OCI-LY7 (cell line): Measurements from ENCODE around the gene SEBOX. TPM values are rescaled to one million over a fixed set of nuclear protein-coding genes. Genes with fewer than 3 reads are reported as not detected.

Experiments
- BruUV-seq: library from RNA; stranded (reverse); fragments of 400-500 nt; replicated peaks from 2 replicates; lab custom pipeline; 2021; lab: Mats Ljungman, UMichigan
- CTCF ChIA-PET: fragments of 300-600 bp; sonication (Branson Sonifier 250); formaldehyde crosslinking; loops from one replicate; lab custom pipeline; 2022; ENCODE audit warnings: antibody characterized with exemption; ENCODE audit not compliant: unreplicated experiment; lab: Charles Lee
- POLR2A ChIA-PET: fragments of 300-600 bp; sonication (Branson Sonifier 250); formaldehyde crosslinking; loops from one replicate; lab custom pipeline; 2022; ENCODE audit warnings: antibody characterized with exemption; lab: Charles Lee
- DNase-seq: peaks from one replicate; pipeline ENCODE4 v3.0.0-alpha.2; 2015; ENCODE audit warnings: low spot score
- H2AFZ ChIP-seq: fragments of 200-600 bp; sonication (generic), shearing (Covaris generic); 2 replicates; pipeline ENCODE4 v1.6.1; 2014; ENCODE audit warnings: mild to moderate bottlenecking, antibody characterized with exemption, low read length, moderate library complexity
- H3K27ac ChIP-seq: fragments of 200-600 bp; sonication (generic); 2 replicates; pipeline ENCODE4 v1.5.1; 2014; ENCODE audit warnings: mixed run types, low read depth, mild to moderate bottlenecking, moderate library complexity, low read length, inconsistent platforms; ENCODE audit not compliant: poor library complexity, severe bottlenecking
- H3K36me3 ChIP-seq: fragments of 200-600 bp; sonication (generic); 2 replicates; pipeline ENCODE4 v1.6.1; 2014; ENCODE audit warnings: mild to moderate bottlenecking, antibody characterized with exemption, low read length, moderate library complexity, mixed read lengths; ENCODE audit not compliant: insufficient read depth
- H3K4me1 ChIP-seq: fragments of 200-600 bp; sonication (generic); 2 replicates; pipeline ENCODE4 v1.5.1; 2014; ENCODE audit warnings: mild to moderate bottlenecking, low read length; ENCODE audit not compliant: insufficient read depth, poor library complexity, severe bottlenecking
- H3K4me2 ChIP-seq: fragments of 200-600 bp; sonication (generic); 2 replicates; pipeline ENCODE4 v1.6.1; 2014; ENCODE audit warnings: mild to moderate bottlenecking, low read length
- H3K4me3 ChIP-seq: fragments of 200-600 bp; sonication (generic); 2 replicates; pipeline ENCODE4 v1.5.1; 2014; ENCODE audit warnings: mild to moderate bottlenecking, low read depth, low read length; ENCODE audit not compliant: poor library complexity, severe bottlenecking
- H3K79me2 ChIP-seq: fragments of 200-600 bp; sonication (generic); 2 replicates; pipeline ENCODE4 v1.6.1; 2016; ENCODE audit warnings: low read depth, mild to moderate bottlenecking, low read length, moderate library complexity, mixed read lengths; ENCODE audit not compliant: insufficient read depth
- H3K9me2 ChIP-seq: fragments of 200-600 bp; sonication (generic); 2 replicates; pipeline ENCODE4 v1.6.1; 2016; ENCODE audit warnings: mild to moderate bottlenecking, low read length, mixed read lengths; ENCODE audit not compliant: insufficient read depth
- H3K9me3 ChIP-seq: fragments of 200-600 bp; sonication (generic); 2 replicates; pipeline ENCODE4 v1.6.1; 2014; ENCODE audit warnings: mild to moderate bottlenecking, mixed run types, low read length, mixed read lengths
- H4K20me1 ChIP-seq: fragments of 200-600 bp; sonication (generic); 2 replicates; pipeline ENCODE4 v1.6.1; 2014; ENCODE audit warnings: mild to moderate bottlenecking, antibody characterized with exemption, low read length, moderate library complexity, mixed read lengths; ENCODE audit not compliant: insufficient read depth
- EZH2phosphoT487 ChIP-seq: fragments of 200-600 bp; sonication (generic); IDR thresholded peaks from 2 replicates; pipeline ENCODE4 v1.6.1; 2018; ENCODE audit warnings: low read depth, borderline replicate concordance, mild to moderate bottlenecking, mixed run types, antibody characterized with exemption, low read length, moderate library complexity, mixed read lengths
- intact Hi-C: fragments of 100-400 bp; cut with micrococcal nuclease; formaldehyde crosslinking; loops from one replicate; pipeline ENCODE4 v1.10.0; 2022; ENCODE audit not compliant: unreplicated experiment
- total RNA-seq, 2 experiments: library from RNA; depleted of rRNA in 1 of 2; stranded (reverse); fragments of >200 nt in 1 of 2; shearing (Covaris generic) in 1 of 2; gene quantifications; 2 replicates each; pipeline ENCODE4 v1.2.3, GENCODE V29; 2014 to 2022
- TF ChIP-seq, protein P1 (sequence below): fragments of 200-600 bp; sonication (generic); conservative IDR thresholded peaks from 2 replicates; pipeline ENCODE4 v1.5.1; 2014; ENCODE audit warnings: mild to moderate bottlenecking, antibody characterized with exemption, low read length, moderate library complexity, mixed read lengths

SEBOX gene
- total RNA-seq, 2 experiments from 2014 or later = not detected

DNA sequence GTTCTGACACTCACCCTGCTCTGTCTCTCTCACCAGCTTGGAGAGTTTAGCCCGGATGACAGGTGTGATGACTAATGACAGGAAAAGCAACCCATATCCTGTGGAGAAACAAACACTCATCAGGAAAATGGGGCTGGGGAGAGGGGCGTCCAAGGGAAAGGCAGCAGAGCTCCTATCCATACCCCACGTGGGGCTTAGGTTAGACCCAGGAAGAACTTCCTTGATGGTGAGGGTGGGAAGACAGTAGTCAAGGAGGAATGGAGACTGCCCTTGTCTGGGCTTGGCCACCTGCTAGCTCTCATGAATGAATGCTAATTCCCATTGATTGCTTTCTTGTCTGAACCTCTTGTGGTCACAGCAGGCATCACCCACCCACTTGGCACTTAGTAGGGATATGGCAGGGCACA is 37.2 kb upstream of the SEBOX start:
- H3K4me1 ChIP-seq = no peaks in the 10 kb centered on the region
- no TSS peak for BruUV-seq
- intact Hi-C loops = no loop called here
- H3K79me2 ChIP-seq = no peaks in the 10 kb centered on the region
- H3K4me3 ChIP-seq = no peak overlapping the region
- H3K36me3 ChIP-seq = no peaks in the 10 kb centered on the region
- H3K4me2 ChIP-seq = no peak overlapping the region
- no peaks in the 10 kb centered on the region for H3K9me3 ChIP-seq
- ChIA-PET CTCF (no interaction called here), POLR2A (no interaction called here)
- DNase-seq = no peak
- TF ChIP-seq, protein P1, sequence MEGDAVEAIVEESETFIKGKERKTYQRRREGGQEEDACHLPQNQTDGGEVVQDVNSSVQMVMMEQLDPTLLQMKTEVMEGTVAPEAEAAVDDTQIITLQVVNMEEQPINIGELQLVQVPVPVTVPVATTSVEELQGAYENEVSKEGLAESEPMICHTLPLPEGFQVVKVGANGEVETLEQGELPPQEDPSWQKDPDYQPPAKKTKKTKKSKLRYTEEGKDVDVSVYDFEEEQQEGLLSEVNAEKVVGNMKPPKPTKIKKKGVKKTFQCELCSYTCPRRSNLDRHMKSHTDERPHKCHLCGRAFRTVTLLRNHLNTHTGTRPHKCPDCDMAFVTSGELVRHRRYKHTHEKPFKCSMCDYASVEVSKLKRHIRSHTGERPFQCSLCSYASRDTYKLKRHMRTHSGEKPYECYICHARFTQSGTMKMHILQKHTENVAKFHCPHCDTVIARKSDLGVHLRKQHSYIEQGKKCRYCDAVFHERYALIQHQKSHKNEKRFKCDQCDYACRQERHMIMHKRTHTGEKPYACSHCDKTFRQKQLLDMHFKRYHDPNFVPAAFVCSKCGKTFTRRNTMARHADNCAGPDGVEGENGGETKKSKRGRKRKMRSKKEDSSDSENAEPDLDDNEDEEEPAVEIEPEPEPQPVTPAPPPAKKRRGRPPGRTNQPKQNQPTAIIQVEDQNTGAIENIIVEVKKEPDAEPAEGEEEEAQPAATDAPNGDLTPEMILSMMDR = no peak
- no peak for TF ChIP-seq EZH2phosphoT487
- no peak overlapping the region for H2AFZ ChIP-seq
- H4K20me1 ChIP-seq = no peaks in the 10 kb centered on the region
- no peak overlapping the region for H3K27ac ChIP-seq
- no peaks in the 10 kb centered on the region for H3K9me2 ChIP-seq

DNA sequence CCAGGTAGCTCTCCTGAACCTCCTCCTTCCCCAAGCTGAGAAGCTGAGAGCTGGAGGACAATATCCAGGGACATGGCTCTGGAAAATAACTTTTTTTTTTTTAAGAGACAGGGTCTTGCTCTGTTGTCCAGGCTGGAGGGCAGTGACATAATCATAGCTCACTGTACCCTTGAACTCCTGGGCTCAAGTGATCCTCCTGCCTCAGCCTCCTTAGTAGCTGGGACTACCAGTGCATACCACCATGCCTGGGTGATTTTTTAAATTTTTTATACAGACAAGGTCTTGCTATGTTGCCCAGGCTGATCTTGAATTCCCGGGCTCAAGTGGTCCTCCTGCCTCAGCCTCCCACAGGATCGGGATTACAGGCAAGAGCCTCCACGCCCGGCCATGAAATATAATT is 34.8 kb upstream of the SEBOX start:
- CTCF ChIA-PET = no interaction called here
- Histone ChIP-seq H3K4me2 (no peak overlapping the region), H3K36me3 (no peaks in the 10 kb centered on the region; the same call in 1 of the 2 replicates), H2AFZ (no peak overlapping the region), H3K9me2 (no peaks in the 10 kb centered on the region), H3K4me1 (no peaks in the 10 kb centered on the region), H3K9me3 (no peaks in the 10 kb centered on the region), H3K79me2 (no peaks in the 10 kb centered on the region), H3K4me3 (no peak overlapping the region), H3K27ac (no peak overlapping the region), H4K20me1 (no peaks in the 10 kb centered on the region)
- POLR2A ChIA-PET = interaction anchor here (0.5 kb wide), 1 partner anchor 72 kb away, joined by 3 read pairs; no protein-coding TSS in a partner anchor
- no peak for TF ChIP-seq EZH2phosphoT487
- TF ChIP-seq, protein P1 = no peak
- no TSS peak for BruUV-seq
- intact Hi-C loops = no loop called here
- no peak for DNase-seq

DNA sequence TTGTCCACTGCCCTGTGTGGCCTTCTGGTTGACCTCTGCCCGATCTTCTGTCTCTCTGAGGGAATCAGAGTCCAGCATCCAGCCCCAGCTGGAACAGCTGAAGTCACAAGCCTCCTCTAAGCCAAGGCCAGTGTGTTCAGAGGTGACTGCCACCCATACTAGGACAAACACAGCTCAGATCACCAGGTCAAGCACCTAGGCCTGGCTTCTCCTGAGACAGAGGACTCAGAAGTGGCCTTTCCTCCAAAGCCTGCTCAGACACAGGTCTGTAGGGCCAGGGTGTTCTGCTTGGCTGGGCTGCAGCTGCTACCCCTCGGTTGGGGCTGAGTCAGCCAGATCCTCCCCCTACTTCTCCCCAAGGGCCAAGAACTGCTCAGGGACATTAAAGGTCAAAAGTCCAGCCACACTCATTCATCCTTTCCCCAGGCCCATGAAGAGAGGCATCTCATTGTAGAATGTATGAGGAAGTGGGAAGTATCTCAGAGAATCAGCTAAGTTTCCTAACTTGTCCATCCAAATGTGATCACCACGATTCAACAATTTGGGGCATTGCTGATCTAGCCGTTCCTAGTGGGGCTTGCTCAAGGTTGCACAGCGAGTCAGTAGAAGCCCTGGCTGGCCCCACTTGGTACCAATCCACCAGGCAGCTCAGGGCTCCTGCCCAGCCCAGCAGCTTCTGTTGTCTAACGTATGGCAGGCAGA is 33.4 kb upstream of the SEBOX start:
- no peaks in the 10 kb centered on the region for H3K4me1 ChIP-seq
- no peaks in the 10 kb centered on the region for H4K20me1 ChIP-seq
- ChIA-PET POLR2A (no interaction called here), CTCF (no interaction called here)
- H2AFZ ChIP-seq = no peak overlapping the region
- H3K36me3 ChIP-seq = no peaks in the 10 kb centered on the region; the same call in 1 of the 2 replicates
- no peak overlapping the region for H3K4me2 ChIP-seq
- no peaks in the 10 kb centered on the region for H3K79me2 ChIP-seq
- intact Hi-C loops = no loop called here
- H3K9me3 ChIP-seq = no peaks in the 10 kb centered on the region
- BruUV-seq = no TSS peak
- no peaks in the 10 kb centered on the region for H3K9me2 ChIP-seq
- H3K4me3 ChIP-seq = no peak overlapping the region
- H3K27ac ChIP-seq = no peak overlapping the region
- TF ChIP-seq EZH2phosphoT487 = no peak
- TF ChIP-seq, protein P1 = no peak
- DNase-seq = no peak
